SKM-1 treated with dmso at 0.1 percent for 144 hours (cell line): ENCODE measurements around the gene PPP1R12B.
"Not testable (repeated sequence)": the region's sequence is repeated elsewhere in the genome, so short reads cannot be mapped to it uniquely, and the experiment has no call there.

Experiments
- DNase-seq: peaks from one replicate; lab custom pipeline; 2025; ENCODE audit not compliant: unreplicated experiment; lab: John Stamatoyannopoulos, UW

The PPP1R12B gene

GRCh38 chr1:202575918-202576653 is 227.6 kb downstream of the PPP1R12B start:
- DNase-seq = no peak

GRCh38 chr1:202576816-202577215 is 228.3 kb downstream of the PPP1R12B start:
- DNase-seq = peak; percentile 51

- no peak for DNase-seq
Observed at GRCh38 chr1:202577381-202577780, 228.9 kb downstream of the PPP1R12B start.

GRCh38 chr1:202578001-202578504 is 229.6 kb downstream of the PPP1R12B start:
- no peak for DNase-seq

GRCh38 chr1:202578565-202578964 is 230.1 kb downstream of the PPP1R12B start:
- no peak for DNase-seq

- no peak for DNase-seq
Observed at GRCh38 chr1:202579806-202580205, 231.3 kb downstream of the PPP1R12B start.

GRCh38 chr1:202580619-202581018 is 232.1 kb downstream of the PPP1R12B start:
- no peak for DNase-seq

- not testable (repeated sequence) for DNase-seq
Observed at GRCh38 chr1:202582350-202582749, 233.9 kb downstream of the PPP1R12B start.

GRCh38 chr1:202584707-202585589 is 236.4 kb downstream of the PPP1R12B start:
- no peak for DNase-seq

GRCh38 chr1:202585590-202585933 is 237.1 kb downstream of the PPP1R12B start:
- DNase-seq = no peak

- peak; percentile 64 for DNase-seq
Observed at GRCh38 chr1:202586018-202586821, 237.7 kb downstream of the PPP1R12B start.

- no peak for DNase-seq
Observed at GRCh38 chr1:202586871-202587270, 238.4 kb downstream of the PPP1R12B start.

GRCh38 chr1:202587859-202588485 is 239.5 kb downstream of the PPP1R12B start:
- DNase-seq = no peak

- DNase-seq = no peak
Observed at GRCh38 chr1:202588503-202589189, 240.1 kb downstream of the PPP1R12B start.

GRCh38 chr1:202589190-202589930 is 240.9 kb downstream of the PPP1R12B start:
- no peak for DNase-seq

- no peak for DNase-seq
Observed at GRCh38 chr1:202590126-202590525, 241.6 kb downstream of the PPP1R12B start.

GRCh38 chr1:202590975-202591411 is 242.5 kb downstream of the PPP1R12B start:
- DNase-seq = no peak

GRCh38 chr1:202591515-202591914 is 243.0 kb downstream of the PPP1R12B start:
- no peak for DNase-seq

- no peak for DNase-seq
Observed at GRCh38 chr1:202592146-202592545, 243.6 kb downstream of the PPP1R12B start.
